T47D (cell line): ENCODE results near the gene MVD.

Source experiments
- DNase-seq, 2 experiments: peaks; one replicate each; pipeline versions ENCODE4 v3.0.0 to v3.0.0-alpha.2; 2011 to 2012; ENCODE audit warnings: low read depth in 1 of 2, low spot score in 1 of 2
- JUND ChIP-seq: IDR thresholded peaks from 2 replicates; pipeline ENCODE4 v1.6.1; 2012; ENCODE audit warnings: low read depth
- in situ Hi-C: cut with HindIII; loops from 2 replicates; pipeline ENCODE4 v1.10.0; 2016; ENCODE audit warnings: low sequenced_read_pairs, low pct_unique_long_range_greater_than_20kb

MVD gene

DNA sequence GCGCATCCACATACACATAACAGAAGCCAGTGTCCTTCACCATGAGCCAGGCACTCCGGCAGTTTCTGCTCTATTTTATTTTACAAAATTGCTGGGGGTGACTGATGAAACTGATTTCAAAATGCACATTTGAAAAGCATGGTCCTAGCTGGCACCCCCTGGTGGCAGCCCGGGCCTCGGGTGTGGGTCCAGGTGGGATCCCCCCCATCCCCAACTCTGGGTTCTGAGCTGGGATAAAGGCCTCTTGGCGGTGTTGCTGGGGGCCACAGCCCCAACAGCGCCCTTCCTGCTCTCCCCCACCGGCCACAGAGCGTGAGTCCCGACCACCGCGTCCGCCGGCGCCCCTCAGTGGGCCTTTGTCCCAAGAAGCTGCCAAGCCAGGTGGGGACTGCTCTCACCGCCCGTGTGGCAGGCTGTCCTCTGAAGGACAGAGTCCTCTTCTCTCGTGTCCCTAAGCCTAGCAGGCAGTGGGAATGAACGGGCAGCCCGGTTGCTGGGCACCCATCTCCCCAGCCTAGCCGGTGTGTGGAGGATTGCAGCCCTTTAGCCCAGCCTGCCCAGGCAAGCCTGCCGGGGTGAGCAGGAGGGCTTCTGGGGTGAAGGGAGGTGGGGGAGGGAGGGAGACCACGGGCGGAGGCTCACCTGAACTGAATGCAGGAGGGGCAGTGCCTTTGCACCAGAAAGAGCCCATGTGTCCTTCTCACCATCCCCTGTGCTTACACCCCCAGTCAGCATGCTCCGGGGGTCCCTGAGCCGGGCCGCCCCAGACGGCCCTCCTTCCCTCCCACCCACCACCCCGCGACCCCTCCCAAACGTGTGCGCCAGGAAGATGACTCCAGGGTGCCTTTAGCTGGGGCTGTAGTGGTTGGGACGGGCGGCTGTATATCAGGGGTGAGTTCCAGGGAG is 22.5 kb upstream of the MVD start:
- peak in 1 of 2 experiments; percentile 31 for DNase-seq
- no peak for TF ChIP-seq JUND
- in situ Hi-C loops: no loop called here

DNA sequence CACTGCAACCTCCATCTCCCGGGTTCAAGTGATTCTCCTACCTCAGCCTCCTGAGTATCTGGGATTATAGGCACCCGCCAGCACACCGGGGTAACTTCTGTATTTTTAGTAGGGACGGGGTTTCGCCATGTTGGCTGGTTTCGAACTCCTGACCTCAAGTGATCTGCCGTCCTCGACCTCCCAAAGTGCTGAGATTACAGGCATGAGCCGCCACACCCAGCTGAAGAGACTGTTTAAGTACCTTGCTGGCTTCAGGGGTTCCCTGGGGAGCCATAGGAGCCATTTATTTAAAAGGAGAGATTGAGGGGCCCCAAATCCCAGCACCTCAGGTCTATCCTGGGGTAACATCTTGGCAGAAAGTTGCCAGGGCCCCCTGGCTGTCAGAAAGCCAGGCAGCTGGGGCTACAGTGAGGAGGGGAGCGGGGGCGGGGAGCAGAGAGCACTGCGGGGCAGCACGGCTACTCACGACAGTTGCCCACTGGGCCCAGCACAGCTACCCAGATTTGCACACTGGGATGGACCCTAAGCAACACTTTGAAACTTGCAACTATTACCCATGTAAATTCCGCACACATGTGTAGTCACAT is 21.8 kb upstream of the MVD start:
- TF ChIP-seq JUND: no peak
- in situ Hi-C loops: no loop called here
- DNase-seq: no peak

DNA sequence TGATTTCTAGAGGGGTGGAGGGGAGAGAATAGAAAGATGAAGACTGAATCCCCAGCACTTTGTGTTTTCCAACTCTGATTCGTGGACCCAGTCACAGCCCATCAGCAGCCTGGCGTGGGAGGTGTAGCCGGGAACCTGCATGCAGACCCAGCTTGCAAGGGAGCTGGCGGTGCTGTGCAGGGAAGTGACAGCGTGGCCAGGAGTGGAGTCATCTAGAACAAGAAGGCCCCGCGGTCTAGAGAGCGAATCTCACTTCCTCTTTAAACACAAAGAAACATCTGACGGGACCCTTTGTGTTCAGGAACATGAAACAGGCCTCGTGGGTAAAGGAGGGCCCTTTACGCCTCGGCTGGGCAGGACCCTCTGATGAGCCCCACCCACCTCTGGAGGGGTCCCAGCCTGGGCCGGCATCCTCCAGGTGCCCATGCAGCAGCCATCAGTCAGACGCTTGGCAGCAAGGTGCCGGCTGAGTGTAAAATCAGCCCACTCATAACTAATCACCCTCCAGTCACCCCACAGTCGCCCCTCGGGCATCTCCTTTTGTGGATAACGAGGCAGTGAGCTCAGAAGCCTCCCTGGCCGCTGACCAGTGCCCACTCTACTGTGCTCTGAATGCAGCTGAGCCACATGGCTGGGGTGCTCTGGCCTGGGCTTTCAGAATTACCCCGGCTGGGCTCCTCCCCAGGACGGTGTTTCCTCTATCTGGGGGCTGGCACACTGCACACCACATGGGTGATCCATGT is 19.0 kb upstream of the MVD start:
- in situ Hi-C loops: no loop called here
- no peak for DNase-seq
- TF ChIP-seq JUND: no peak

- in situ Hi-C loops: no loop called here
- DNase-seq: peak; percentile 83 to 90
- no peak for TF ChIP-seq JUND
Measured at GRCh38 chr16:88681084-88681680, 18.3 kb upstream of the MVD start.

DNA sequence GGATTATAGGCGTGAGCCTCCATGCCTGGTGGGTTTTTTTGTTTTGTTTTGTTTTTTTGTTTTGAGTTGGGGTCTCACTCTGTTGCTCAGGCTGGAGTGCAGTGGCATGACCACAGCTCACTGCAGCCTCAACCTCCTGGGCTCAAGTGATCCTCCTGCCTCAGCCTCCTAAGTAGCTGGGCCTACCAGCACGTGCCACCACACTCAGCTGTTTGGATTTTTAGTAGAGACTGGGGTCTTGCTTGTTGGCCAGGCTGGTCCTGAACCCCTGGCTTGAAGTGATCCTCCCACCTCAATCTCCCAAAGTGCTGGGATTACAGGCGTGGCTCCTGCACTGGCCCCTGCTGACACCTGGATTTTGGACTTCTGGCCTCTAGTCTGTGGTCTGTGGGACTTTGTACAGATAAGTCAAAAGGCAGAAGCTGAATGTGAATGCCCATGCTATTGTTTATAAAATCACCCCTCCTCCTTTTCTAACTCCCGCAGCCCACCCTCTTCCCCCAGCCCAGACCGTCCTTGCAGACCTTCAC is 17.7 kb upstream of the MVD start:
- in situ Hi-C loops: no loop called here
- no peak for DNase-seq
- TF ChIP-seq JUND: no peak

GRCh38 chr16:88678224-88678979 is 15.5 kb upstream of the MVD start:
- no peak for TF ChIP-seq JUND
- in situ Hi-C loops: no loop called here
- no peak for DNase-seq

DNA sequence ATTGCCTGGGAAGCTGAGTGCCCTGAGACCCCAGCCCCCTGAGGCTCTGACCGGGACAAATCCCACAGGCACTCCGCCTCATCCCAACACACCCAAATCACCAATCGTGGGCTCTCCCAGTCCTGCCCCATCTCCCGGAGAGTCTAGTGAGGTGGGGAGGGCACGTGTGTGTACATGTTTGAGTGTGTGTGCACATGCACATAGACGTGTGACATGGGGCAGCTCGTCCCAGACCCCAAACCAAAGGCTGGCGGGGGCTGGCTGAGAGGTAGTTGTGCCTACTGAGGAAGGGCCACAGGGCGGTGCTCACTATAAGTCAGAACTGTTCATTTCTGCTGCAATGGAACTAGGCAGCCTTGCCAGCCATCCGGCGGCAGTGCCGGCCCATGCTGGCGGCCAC is 14.8 kb upstream of the MVD start:
- in situ Hi-C loops: no loop called here
- no peak for DNase-seq
- TF ChIP-seq JUND: no peak

- no peak for DNase-seq
- in situ Hi-C loops: no loop called here
- no peak for TF ChIP-seq JUND
Measured at GRCh38 chr16:88676502-88677242, 13.8 kb upstream of the MVD start.

DNA sequence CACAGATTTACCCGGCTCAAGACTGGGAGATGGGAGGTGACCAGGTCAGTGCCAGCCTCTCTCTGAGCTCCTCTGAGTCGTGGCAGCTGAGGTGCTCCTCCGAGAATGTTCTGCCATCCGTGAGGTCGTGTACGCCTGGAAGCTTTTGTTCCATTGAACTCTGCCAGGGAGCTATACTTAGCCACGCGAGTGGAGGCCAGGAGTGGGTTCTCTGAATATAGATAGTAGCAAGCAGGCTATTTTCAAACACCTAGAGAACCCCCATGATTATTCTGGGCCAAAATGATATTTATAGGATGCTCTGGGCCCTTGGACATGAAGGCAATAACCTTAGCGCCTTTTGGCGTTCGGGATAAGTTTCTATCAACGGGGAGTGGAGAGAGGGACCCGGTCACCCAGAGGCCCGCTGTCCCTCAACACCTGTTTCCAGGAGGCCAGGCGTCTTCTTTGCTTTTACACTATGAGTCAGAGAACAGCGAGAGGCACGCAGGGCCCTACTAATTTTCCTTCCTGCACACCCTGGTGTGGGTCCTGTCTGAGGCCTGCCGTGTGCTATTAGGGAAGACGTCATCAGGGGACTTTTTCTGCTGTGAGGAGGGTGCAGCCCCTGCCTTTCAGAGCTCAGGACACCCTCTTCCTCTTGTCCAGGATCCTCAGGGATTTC is 11.0 kb upstream of the MVD start:
- DNase-seq: no peak
- in situ Hi-C loops: no loop called here
- no peak for TF ChIP-seq JUND

GRCh38 chr16:88672776-88673175 is 9.9 kb upstream of the MVD start:
- in situ Hi-C loops: no loop called here
- TF ChIP-seq JUND: no peak
- peak in 1 of 2 experiments; percentile 44 for DNase-seq

DNA sequence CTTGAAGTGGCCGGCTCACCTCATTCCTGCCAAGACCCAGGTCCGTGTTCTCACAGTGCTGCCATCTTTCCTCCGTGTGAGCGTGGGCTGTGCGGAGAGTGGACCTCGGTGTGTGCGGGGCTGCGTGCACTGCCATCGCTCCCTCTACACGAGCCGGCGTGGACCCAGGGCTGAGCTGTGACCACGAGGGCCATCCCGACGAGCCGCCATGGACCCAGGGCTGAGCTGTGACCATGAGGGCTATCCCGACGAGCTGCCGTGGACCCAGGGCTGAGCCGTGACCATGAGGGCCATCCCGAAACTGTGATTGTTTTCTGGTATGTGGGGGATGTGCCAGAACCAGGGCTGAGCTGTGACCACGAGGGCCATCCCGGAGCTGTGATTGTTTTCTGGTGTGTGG is 8.9 kb upstream of the MVD start:
- in situ Hi-C loops: no loop called here
- no peak for DNase-seq
- no peak for TF ChIP-seq JUND
